Ureter (tissue), 1 donor: Measurements from ENCODE around the gene NDC1. TPM values are rescaled to one million over a fixed set of nuclear protein-coding genes. Genes with fewer than 3 reads are reported as not detected.
A peak's percentile ranks its signal among the peaks of the same experiment; 100 is the strongest.
"Not testable (repeated sequence)": the region's sequence is repeated elsewhere in the genome, so short reads cannot be mapped to it uniquely, and the experiment has no call there.

Source experiments
- DNase-seq: peaks from one replicate; pipeline ENCODE4 v3.0.0-alpha.2; 2020; ENCODE audit warnings: low spot score
- total RNA-seq: library from RNA; stranded (reverse); gene quantifications from one replicate; pipeline ENCODE4 v1.2.4, GENCODE V29; 2023
- donor health status: DM: yes; HTN: yes; CAD: no.

NDC1 gene
- total RNA-seq, 1 donor from 2014 or later, result 15.5 TPM

DNA sequence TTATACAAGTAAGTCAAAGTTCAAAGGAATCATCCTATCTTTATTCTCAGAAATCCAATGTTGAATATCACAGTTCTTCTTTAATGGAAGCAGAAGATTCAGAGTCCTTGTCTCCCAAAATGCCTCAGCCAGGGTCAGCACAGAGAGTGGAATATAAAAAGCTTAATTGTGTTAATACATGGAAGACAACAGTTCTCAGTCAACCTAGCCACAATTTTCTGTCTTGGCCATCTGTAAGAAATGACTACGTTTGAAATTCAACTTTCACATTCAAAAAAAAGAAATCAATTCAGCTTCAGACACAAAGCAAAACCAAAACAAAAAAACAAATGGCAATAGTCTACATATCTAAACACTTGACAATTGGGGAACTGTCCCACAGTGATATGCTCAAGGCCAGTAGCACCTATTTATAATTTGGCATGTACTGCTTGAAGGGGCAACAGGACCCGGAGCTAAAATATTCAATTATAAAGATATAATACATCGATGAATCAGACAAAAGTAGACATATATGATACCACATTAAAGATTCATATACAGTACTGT is 71.8 kb downstream of the NDC1 start:
- no peak for DNase-seq

DNA sequence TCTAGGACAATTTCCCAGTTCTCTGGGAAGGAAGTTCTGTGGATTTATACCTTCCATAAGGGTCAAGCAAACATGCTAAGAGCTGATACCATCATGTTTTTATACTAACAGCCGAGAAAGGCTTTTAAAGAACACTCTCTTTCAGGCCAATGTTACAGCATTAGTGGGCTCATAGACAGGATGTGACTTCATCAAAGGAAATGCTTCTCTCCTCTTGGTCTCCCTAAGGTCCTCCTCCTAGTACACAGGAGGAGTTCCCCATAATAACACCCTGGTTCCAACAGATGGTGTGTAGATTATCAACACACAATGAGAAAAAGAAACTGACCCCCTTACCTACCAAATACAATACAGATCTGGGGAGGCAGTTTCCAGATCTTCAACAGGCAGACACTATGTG is 72.4 kb downstream of the NDC1 start:
- no peak for DNase-seq

DNA sequence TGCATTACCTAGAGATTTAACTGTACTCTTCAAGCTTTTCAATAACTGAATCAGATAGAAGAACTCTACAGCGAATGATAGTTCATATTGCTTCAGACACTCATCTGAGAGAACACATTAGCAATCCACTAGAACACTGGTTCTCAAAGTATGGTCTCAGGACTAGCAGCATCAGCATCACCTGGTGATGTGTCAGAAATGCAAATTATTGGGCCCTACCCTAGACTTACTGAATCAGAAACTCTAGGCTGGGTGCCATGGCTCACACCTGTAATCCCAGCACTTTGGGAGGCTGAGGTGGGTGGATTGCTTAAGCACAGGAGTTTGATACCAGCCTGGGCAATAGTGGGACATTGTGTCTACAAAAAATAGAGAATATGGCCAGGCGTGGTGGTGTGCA is 74.2 kb downstream of the NDC1 start:
- no peak for DNase-seq

GRCh38 chr1:53763461-53763860 is 74.6 kb downstream of the NDC1 start:
- DNase-seq, result no peak

- not testable (repeated sequence) for DNase-seq
Measured at GRCh38 chr1:53760497-53760896, 77.6 kb downstream of the NDC1 start.

DNA sequence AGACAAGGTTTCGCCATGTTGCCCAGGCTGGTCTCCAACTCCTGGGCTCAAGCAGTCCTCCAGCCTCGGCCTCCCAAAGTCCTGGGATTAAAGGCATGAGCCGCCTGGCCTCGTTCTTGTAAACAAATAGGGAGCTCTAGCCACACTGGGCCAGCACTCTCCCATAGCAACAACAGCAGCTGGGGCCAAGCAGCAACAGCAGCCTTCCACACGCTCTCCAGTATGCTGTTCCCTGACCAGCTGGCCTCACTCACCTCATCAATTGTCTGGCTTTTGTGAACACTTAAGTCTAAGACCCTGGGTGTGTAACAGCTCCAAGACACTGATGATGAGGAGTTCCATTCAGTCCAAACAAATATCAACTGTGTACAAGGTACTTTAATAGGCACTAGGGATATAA is 82.2 kb downstream of the NDC1 start:
- no peak for DNase-seq

DNA sequence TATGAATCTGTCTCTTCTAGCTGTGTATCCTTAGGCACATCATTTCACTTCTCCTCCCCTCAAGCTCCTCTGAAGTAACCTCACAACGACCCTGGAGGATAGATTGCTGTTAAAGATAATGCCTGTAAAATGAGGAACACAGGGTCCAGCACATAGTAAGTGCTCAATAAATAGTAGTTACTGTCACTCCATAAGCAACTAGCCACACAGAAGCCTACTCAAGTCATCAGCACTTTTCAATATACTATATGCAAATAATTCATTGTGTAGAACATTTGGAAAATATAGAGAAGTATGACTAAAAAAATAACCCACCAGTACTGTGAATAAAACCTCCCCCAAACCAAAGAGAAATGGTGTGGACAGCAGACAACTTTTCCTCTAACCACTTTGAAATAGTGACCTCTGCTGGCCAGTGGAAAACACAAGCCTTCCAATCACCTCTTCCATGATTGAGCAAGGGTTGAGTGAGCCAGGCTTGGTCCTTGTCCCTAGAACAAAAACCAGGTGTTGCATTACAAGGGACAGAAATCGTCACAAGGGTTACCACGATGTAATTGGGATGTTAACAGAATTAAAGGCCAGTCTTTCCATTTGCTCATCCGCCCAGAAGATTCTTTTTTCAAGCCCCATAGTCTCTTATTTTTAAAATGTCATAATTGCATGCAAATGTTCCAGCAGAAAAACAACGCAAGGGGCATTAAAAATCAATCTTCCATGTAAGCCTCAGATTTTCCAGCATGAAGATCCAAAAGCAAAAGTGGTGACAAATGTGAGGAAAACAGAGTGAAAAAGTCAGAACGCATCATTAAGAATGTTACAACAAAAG is 83.4 kb downstream of the NDC1 start:
- peak; percentile 54 for DNase-seq

DNA sequence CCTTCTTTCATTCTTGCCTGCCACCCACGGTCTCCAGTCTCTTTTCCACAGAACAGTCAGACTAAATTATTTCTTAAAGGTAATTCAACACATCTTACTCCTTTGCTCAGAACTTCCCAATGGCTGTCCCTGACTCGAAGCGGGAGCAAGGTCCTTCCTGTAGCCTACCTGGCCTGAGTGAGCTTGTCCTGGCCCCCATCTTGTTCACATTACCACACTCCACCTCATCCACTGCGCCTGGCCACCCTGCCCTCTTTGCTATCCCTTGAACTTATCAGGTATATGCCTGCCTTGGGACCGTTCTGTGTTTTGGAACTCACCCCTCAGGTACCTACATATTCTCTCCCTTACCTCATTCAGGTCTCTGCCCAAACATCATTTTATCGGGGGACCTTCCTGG is 85.8 kb downstream of the NDC1 start:
- DNase-seq, result no peak

DNA sequence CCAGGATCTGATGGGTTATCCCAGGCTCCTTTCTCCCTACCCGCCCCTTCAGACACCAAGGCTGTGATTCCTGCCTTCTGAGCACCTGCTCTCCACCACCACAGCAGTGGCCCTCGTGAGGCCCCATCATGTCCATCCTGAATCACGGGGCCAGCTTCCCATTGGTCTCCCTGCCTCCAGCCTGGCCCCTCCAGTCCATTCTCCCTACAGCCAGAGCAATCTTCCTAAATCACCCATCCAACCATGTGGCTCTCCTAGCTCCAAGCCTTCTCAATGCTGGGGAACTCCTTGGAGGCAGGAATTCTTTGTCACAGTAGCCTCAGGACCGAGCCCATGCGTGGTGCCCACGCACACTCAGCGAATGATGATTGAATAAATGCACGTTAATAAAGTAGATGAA is 90.3 kb downstream of the NDC1 start:
- no peak for DNase-seq

DNA sequence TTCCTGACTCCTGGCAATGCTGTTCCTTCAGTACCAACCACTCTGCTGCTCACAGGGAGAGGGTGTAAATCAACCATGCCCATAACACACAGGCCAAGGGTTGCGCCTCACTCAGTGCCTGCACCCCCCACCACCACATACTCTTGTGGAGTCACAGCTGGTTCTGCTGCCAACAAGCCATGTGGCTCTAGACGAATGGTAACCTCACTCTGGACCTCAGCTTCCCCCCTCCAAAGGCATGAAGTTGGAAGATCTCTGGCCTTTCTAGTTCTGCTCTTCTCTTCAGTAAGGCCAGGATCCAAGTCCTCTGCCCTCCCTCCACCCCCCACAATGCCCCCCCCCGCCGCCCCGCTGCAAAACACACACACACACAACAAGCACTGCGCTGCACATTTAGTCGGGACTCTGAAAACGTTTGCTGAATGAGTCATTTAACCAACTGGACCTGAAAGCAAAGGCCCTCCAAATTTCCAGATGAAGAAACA is 97.4 kb downstream of the NDC1 start:
- no peak for DNase-seq

DNA sequence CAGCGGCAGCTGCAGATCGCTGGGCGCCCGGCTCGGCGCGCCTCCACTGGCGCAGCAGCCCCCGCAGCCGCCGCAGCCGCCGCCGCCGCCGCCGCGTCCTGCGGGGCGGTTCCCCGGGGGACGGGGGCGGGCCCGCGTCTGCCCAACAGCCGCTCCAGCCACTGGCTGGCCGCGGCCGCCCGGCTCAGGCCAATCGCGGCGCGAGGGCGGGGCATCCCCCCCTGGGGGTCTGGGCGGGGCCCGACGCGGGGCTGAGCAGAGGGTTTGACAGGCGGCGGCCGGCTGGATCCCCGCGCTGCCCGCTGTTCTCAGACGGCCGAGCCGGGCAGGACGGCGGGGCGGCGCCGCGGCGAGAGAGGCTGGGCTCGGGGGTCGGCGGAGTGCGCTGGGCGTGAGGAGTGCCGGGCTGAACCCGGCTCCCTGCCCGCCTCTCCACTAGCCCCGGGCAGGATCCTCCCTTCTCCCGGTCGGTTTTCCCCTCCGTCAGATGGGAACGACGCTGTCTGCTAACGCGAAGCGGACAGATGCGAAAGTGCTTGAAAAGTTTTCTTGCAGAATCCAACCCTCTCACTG is 98.9 kb downstream of the NDC1 start, which contains the start of gene GLIS1:
Gene GLIS1 (minus strand): TSS at position 56 of the 573 bp plus-strand sequence. CDS start 1,100 bp downstream, outside the sequence.
- peak; percentile 75 for DNase-seq

DNA sequence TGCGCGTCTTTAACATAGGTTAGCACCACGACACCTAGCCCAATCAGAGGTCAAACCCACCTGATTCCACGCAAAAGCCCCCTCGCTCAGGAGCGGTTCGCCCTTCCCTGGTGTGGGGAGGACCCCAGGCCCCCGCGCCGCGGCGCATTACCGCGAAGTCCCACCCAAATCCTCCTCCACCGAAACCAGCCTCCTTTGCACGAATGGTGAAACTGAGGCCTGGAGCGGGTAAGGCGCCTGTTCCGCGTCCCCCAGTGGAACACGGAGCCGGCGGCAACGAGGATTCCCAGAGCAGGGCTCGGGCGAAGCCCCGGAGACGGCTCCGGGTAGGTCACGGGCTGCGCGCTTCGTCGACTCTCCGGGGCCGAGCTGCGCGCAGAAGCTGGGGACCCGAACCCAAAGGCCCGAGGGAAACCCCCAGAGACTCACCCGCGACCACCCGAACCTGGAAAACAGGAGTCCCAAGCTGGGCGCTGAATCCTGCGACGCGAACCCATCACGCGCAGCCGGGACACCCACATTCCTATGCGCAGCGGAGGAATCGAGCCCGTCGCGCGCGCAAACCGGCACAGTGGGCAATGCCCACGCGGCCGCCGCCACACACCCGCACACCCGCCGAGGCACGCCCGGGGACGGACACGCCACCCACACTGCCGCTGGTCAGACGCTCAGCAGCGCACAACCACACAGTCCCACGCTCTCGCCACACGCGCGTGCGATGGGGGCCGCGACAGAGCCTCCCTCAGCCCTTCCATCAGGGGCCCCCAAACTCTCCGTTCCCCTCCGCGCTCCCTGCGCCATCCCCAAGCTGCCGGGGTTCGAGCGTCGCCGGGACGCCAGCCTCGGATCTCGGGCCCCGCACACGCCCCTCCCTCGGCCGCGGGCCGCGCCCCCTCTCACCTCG is 99.6 kb downstream of the NDC1 start:
- DNase-seq, result no peak

- DNase-seq, result no peak
Measured at GRCh38 chr1:53737648-53738204, 100.4 kb downstream of the NDC1 start.

DNA sequence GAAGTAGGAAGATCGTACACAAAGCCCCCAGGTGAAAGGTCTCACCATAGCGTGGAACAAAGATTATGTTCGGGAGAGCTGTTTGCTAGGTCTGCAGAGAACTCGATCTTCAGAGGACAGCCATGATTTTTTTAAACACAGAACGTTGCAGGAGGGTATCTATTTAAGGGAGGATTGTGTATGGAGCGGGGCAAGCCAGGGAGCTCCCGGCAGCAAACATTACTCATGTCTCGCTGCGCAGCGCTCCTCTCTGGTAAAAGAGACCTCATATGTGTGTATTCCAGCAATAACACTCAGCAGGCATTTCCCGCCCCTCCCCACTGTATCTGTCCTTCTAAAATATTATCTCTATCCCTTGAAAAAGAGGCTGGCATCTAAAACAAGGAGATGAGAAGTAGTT is 101.8 kb downstream of the NDC1 start:
- no peak for DNase-seq

- DNase-seq, result no peak
Measured at GRCh38 chr1:53735681-53736080, 102.4 kb downstream of the NDC1 start.

DNA sequence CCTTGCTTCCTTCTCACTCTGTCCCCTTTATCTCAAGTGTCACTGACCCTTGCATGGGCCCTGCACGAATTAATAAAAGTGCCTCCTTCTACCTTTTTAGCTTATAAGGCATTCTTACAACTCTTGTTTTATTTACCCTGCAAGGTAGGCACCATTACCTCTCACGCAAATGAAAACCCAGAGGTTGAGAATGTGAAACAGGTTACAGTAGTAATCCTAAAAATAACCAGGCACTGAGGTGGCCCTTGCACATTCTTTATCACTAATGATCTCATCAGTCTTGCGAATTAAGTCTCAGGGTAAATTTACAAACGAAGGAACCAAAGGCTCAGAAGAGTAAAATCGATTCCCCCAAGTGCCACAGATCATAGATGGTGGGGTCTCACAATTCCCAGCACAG is 102.8 kb downstream of the NDC1 start:
- DNase-seq, result no peak

GRCh38 chr1:53734650-53735211 is 103.4 kb downstream of the NDC1 start:
- no peak for DNase-seq

DNA sequence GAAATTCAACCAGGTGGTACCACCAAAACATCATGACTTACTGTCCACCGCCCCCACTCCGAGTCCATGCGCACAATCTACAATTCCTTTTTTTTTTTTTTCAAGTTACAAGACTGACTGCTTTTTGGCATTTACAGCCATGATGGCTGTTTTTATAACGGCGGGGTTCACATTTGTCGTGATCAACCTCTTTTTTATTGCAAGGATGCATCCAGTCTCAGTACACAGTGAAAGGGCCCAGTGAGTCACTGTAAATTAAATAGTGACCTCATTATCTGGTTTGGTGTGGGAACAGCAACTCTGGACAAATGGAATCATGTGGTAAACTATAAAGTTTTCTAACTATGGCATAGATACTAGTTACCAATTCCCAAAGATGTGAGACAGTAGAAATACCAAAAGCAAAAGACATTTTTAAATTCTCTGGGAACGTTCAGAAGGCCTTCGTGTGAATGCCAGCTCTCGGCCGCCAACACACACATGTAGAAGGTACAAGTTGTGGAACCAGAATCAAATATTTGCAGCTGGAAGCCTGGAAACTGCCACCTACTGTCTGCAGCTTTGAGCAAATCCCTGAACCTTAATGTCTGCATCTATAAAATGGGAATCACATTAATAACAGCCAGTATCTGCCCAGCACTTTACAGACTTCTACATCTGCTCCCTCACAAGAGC is 104.0 kb downstream of the NDC1 start:
- no peak for DNase-seq

- DNase-seq, result no peak
Measured at GRCh38 chr1:53733447-53733931, 104.6 kb downstream of the NDC1 start.

DNA sequence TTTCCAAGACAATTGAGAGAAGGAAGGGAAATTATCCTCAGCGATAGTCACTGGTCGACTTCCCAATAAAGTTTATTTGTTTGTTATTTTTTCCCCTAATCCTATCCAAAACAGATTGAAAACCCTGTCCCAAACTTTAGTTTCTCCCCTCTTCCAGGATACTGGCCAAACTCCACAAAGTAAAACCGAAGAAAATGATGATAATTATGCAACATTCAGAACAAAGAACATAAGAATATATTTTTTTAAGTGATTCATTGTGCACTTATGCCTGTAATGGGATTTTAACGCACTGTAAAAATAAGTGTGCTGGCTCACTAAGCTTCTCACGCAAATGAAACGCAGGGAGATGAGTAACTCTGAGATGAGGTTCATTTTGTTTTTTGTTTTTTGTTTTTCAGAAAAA is 105.2 kb downstream of the NDC1 start:
- DNase-seq, result no peak

- no peak for DNase-seq
Measured at GRCh38 chr1:53732409-53732808, 105.7 kb downstream of the NDC1 start.
